ENCODE results near the gene NR6A1. TPM values are rescaled to one million over a fixed set of nuclear protein-coding genes. Genes with fewer than 3 reads are reported as not detected.

The NR6A1 gene
- total and polyA plus RNA-seq, 2 of the 8 experiments (the other 6 are each of a cell fraction or from before 2014, with no cell fraction given), result 93.2 to 237 TPM

DNA sequence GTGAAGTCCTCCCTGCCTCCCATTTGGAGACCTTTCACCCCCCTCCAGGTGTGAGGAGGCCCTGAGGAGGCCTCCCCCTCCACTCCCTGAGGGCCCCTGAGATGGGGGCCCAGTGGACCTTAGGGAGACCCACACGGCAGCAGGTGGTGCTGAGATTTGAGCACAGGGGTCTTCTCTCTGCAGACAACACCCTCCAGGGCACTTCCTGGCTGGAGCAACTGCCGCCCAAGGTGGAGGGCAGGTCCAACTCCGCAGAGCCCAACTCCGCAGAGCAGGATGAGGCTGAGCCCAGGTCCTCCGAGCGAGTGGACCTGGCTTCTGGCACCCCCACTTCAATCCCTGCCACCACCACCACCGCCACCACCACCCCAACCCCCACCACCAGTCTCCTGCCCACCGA lies 32.8 kb upstream of the NR6A1 start (continued):
- TF ChIP-seq, protein P1, sequence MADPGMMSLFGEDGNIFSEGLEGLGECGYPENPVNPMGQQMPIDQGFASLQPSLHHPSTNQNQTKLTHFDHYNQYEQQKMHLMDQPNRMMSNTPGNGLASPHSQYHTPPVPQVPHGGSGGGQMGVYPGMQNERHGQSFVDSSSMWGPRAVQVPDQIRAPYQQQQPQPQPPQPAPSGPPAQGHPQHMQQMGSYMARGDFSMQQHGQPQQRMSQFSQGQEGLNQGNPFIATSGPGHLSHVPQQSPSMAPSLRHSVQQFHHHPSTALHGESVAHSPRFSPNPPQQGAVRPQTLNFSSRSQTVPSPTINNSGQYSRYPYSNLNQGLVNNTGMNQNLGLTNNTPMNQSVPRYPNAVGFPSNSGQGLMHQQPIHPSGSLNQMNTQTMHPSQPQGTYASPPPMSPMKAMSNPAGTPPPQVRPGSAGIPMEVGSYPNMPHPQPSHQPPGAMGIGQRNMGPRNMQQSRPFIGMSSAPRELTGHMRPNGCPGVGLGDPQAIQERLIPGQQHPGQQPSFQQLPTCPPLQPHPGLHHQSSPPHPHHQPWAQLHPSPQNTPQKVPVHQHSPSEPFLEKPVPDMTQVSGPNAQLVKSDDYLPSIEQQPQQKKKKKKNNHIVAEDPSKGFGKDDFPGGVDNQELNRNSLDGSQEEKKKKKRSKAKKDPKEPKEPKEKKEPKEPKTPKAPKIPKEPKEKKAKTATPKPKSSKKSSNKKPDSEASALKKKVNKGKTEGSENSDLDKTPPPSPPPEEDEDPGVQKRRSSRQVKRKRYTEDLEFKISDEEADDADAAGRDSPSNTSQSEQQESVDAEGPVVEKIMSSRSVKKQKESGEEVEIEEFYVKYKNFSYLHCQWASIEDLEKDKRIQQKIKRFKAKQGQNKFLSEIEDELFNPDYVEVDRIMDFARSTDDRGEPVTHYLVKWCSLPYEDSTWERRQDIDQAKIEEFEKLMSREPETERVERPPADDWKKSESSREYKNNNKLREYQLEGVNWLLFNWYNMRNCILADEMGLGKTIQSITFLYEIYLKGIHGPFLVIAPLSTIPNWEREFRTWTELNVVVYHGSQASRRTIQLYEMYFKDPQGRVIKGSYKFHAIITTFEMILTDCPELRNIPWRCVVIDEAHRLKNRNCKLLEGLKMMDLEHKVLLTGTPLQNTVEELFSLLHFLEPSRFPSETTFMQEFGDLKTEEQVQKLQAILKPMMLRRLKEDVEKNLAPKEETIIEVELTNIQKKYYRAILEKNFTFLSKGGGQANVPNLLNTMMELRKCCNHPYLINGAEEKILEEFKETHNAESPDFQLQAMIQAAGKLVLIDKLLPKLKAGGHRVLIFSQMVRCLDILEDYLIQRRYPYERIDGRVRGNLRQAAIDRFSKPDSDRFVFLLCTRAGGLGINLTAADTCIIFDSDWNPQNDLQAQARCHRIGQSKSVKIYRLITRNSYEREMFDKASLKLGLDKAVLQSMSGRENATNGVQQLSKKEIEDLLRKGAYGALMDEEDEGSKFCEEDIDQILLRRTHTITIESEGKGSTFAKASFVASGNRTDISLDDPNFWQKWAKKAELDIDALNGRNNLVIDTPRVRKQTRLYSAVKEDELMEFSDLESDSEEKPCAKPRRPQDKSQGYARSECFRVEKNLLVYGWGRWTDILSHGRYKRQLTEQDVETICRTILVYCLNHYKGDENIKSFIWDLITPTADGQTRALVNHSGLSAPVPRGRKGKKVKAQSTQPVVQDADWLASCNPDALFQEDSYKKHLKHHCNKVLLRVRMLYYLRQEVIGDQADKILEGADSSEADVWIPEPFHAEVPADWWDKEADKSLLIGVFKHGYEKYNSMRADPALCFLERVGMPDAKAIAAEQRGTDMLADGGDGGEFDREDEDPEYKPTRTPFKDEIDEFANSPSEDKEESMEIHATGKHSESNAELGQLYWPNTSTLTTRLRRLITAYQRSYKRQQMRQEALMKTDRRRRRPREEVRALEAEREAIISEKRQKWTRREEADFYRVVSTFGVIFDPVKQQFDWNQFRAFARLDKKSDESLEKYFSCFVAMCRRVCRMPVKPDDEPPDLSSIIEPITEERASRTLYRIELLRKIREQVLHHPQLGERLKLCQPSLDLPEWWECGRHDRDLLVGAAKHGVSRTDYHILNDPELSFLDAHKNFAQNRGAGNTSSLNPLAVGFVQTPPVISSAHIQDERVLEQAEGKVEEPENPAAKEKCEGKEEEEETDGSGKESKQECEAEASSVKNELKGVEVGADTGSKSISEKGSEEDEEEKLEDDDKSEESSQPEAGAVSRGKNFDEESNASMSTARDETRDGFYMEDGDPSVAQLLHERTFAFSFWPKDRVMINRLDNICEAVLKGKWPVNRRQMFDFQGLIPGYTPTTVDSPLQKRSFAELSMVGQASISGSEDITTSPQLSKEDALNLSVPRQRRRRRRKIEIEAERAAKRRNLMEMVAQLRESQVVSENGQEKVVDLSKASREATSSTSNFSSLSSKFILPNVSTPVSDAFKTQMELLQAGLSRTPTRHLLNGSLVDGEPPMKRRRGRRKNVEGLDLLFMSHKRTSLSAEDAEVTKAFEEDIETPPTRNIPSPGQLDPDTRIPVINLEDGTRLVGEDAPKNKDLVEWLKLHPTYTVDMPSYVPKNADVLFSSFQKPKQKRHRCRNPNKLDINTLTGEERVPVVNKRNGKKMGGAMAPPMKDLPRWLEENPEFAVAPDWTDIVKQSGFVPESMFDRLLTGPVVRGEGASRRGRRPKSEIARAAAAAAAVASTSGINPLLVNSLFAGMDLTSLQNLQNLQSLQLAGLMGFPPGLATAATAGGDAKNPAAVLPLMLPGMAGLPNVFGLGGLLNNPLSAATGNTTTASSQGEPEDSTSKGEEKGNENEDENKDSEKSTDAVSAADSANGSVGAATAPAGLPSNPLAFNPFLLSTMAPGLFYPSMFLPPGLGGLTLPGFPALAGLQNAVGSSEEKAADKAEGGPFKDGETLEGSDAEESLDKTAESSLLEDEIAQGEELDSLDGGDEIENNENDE (IDR thresholded peaks at IDR 0.05; ENCODE audit: insufficient replicate concordance, low read length), result no peak
- TF ChIP-seq RFX5 (IDR thresholded peaks at IDR 0.05; ENCODE audit: borderline replicate concordance, low read depth, low read length) (no peak), POU5F1 (IDR thresholded peaks at IDR 0.05; ENCODE audit: low read depth, low read length) (no peak), TAF1 (IDR thresholded peaks at IDR 0.05; ENCODE audit: low read depth, low read length) (no peak), BRCA1 (IDR thresholded peaks at IDR 0.05; ENCODE audit: low read depth, low read length) (no peak), TAF7 (optimal IDR thresholded peaks at IDR 0.05; ENCODE audit: borderline replicate concordance, low read depth, low read length) (no peak), RBBP5 (IDR thresholded peaks at IDR 0.05; ENCODE audit: borderline replicate concordance, low read depth, low read length) (no peak), HDAC2 (IDR thresholded peaks at IDR 0.05; ENCODE audit: borderline replicate concordance in 1 of 2, low read depth in 2 of 2, low read length in 2 of 2) (no peak), GTF2F1 (IDR thresholded peaks at IDR 0.05; ENCODE audit: borderline replicate concordance, low read depth, low read length) (no peak), TCF12 (IDR thresholded peaks at IDR 0.05; ENCODE audit: low read depth, low read length) (no peak)

Measured in H1 (cell line).